GM19351 (cell line): ENCODE results near the gene TMEM185A.
"Not testable (repeated sequence)": the region's sequence is repeated elsewhere in the genome, so short reads cannot be mapped to it uniquely, and the experiment has no call there.

Source experiments
- ATAC-seq: cut with Tn5 transposase; IDR thresholded peaks from one replicate; pipeline ENCODE4 v1.9.1; 2021; ENCODE audit warnings: mild to moderate bottlenecking, moderate library complexity; ENCODE audit not compliant: unreplicated experiment

TMEM185A gene

GRCh38 chrX:149628280-149628679 lies 3.3 kb downstream of the TMEM185A start:
- ATAC-seq, result no peak

- not testable (repeated sequence) for ATAC-seq
Observed at GRCh38 chrX:149626829-149627228, 4.8 kb downstream of the TMEM185A start.

DNA sequence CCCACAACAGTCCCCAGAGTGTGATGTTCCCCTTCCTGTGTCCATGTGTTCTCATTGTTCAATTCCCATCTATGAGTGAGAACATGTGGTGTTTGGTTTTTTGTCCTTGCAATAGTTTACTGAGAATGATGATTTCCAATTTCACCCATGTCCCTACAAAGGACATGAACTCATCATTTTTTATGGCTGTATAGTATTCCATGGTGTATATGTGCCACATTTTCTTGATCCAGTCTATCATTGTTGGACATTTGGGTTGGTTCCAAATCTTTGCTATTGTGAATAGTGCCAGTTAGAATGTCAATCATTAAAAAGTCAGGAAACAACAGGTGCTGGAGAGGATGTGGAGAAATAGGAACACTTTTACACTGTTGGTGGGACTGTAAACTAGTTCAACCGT lies 11.9 kb downstream of the TMEM185A start:
- ATAC-seq, result not testable (repeated sequence)

GRCh38 chrX:149618871-149619270 lies 12.7 kb downstream of the TMEM185A start:
- ATAC-seq, result no peak

DNA sequence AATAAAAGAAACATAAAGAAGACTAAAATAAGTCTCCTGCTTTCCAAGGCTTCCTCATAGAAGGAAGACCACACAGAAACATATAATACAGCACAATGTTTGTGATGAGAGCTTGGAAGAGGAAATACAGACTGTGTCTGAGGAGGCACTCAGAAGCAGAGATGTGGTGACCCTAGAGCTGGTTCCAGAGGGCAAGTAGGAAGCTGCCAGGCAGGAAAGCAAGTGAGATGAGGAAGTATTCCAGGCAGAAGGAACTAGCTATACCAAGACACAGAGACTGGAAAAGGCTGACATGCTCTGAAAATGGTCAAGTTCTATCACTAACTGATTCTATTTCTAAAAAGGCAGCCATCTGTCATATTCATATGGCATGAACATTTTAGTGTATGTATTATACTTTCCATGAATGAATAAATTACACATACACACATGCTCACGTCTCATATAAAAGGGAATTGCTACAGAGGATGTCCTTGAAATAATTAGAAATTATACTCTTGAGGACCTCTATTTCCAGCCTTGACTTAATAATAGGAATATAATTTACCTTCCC lies 19.9 kb downstream of the TMEM185A start:
- no peak for ATAC-seq

- no peak for ATAC-seq
Observed at GRCh38 chrX:149610511-149610910, 21.1 kb downstream of the TMEM185A start.

GRCh38 chrX:149607699-149608098 lies 23.9 kb downstream of the TMEM185A start:
- no peak for ATAC-seq

DNA sequence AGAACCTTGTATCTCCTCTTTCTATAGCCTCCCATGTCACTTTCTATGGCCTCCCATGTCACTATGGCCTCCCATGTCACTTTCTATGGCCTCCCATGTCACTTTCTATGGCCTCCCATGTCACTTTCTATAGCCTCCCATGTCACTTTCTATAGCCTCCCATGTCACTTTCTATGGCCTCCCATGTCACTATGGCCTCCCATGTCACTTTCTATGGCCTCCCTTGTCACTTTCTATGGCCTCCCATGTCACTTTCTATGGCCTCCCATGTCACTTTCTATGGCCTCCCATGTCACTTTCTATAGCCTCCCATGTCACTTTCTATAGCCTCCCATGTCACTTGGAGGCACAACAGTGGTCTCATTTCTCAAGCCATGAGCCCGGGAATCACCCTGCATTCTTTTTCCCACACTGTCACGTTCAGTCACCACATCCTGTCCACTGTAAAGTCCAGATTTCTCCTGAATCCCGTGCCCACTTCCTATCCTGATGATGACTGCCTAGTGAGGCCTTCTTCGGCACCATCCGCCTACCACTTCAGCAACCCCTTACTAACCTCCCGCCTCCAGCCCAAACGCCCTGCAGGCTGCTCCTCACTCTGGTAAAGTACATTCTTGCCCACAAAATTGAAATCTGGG lies 26.2 kb downstream of the TMEM185A start:
- not testable (repeated sequence) for ATAC-seq

DNA sequence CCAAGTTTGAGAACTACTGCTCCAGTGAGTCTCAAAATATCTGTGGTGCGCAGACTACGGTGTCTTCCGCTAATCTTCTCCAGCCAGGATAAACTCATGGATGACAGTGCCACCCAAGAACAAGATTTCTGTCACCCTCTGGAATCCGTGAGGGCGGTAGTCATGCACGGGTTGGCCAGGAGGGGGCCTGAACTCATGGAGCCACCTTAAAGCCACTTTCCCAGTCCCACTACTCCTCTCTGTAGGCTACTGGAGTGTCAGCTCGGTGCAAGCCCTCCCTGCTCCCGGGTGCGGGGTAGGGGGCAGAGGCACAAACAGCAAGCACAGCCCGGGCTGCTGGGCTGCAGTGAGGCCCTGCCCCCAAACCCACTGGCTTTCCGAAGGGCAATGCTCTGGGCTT lies 33.0 kb downstream of the TMEM185A start:
- ATAC-seq, result not testable (repeated sequence)

- ATAC-seq, result not testable (repeated sequence)
Observed at GRCh38 chrX:149595943-149596342, 35.6 kb downstream of the TMEM185A start.

- ATAC-seq, result not testable (repeated sequence)
Observed at GRCh38 chrX:149595214-149595613, 36.4 kb downstream of the TMEM185A start, which contains the start of gene HSFX2. HSFX2 (minus strand) TSS chrX:149595314; CDS start chrX:149594700, 614 bp downstream.

GRCh38 chrX:149590993-149591392 lies 40.6 kb downstream of the TMEM185A start:
- ATAC-seq, result not testable (repeated sequence)

DNA sequence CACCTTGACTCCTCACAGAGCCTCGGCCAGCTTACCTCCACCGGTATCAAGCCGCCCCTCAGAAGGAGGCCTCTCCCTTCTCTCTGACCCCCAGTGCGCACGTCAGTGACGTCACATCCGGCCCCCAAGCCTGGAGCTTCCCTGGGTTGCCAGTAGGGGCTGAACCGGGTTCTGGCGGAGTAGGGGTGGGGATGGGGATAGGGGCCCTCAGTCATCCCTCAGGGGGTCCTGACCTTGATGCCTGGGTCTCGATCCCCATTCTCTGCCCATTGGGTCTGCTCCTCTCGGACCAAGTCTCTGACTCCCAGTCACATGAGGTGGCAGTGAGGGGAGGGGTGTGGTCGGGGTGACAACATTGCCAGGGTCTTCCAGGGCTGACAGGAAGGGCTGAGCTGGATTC lies 44.2 kb downstream of the TMEM185A start, which contains the start of gene MAGEA9B:
Gene MAGEA9B, minus strand, starts transcription at position 101 of the 400 bp plus-strand sequence. CDS start 4,280 bp downstream, outside the sequence.
- not testable (repeated sequence) for ATAC-seq

GRCh38 chrX:149585631-149586030 lies 46.0 kb downstream of the TMEM185A start:
- ATAC-seq, result not testable (repeated sequence)

DNA sequence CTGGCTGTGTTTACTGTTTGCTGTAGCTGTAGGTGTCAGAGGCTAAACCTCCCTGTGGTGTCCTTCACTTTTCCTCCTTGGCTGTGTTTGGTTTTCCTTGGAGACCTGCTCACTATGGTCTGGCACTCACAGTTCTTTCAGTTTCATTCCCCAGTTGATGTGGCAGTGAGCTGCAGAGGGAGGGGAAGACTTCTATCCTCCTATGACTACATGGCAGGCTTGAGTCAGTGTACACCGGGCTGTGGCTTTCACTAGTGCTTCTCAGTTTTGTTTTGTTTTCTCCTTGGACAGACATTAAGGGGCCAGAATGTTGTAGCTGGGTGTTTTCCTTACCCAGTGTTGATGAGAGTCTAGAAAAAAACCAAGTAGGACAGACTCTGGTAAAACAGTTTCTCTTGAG lies 58.1 kb downstream of the TMEM185A start:
- ATAC-seq, result peak; percentile 99

GRCh38 chrX:149572743-149573142 lies 58.8 kb downstream of the TMEM185A start:
- no peak for ATAC-seq

- ATAC-seq, result no peak
Observed at GRCh38 chrX:149571770-149572169, 59.8 kb downstream of the TMEM185A start.

DNA sequence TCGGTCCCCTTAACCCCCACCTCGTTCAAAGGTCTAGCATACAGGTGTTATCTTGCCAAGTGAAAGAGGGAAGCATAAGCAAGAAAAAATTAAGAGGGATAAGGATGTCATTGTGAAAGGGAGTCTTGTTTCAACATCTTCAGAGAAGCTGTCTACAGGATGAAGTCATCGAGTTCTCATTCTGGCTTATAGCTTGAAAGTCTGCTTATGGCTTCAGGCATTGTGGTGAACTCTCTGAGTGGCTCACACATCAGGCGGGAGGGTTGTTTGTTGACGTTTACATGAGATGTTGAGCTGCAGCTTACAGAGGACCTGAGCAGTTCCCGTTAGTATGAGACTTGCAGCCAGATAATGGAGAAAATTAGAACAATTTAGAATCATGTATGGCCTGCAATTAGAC lies 60.9 kb downstream of the TMEM185A start:
- ATAC-seq, result no peak

DNA sequence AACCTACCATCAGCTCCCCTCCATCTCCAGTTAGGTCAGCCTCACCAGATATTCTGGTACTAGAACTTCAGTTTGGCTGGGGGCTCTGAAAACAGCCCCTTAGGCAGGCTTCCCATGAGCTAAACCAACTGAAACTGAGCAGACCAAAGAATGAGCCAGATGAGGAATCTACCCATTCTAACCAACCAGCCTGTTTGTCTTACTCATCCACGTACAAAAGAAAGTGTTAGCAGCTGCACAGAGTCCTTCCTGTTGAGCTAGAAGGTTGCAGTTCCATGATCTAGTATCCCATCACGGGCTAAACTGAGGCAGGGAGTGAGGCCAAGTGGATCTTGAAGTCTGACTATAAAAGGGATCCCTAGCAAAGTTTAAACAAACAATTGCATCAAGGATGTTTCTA lies 61.8 kb downstream of the TMEM185A start:
- peak; percentile 30 for ATAC-seq

- ATAC-seq, result no peak
Observed at GRCh38 chrX:149568701-149569296, 62.8 kb downstream of the TMEM185A start.

DNA sequence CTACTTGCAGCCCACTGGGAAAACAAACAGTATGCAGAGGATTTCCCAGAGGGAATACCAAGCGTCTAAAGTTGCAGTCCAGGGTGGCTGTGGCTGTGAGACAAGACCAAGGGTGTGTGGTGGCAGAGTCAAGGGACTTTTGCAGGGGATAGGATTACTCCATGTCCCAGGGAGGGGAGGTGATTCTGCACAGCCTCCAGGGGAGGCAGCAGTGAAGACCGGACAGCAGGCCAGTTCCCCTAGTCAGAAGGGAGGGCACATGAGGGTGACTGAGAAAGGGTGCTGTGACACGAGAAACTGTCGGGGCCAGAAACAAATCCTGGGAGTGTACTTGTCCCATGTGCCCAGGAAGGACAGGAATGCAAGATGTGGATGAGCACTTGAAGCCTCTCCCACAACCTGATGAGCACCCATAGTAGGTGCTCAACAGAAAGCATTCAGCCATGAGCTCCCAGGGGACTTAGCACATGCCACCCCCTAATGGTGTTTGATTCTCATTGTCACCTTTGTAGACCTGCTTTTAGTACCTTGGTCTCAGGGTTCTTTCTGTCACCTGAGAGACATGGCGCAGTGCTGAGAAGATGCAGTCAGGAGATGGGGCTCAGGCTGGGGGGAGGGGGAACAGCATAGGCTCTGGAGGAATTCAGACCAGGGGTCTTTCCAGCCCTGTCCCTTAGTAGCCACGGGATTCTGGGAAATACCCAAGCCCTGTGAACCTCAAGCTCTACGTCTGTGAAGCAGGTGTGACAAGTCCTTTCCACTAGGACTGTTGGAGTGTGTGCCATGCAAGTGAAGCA lies 63.8 kb downstream of the TMEM185A start:
- ATAC-seq, result no peak
